Measurements from ENCODE around the gene PELI3. TPM values are rescaled to one million over a fixed set of nuclear protein-coding genes. Genes with fewer than 3 reads are reported as not detected.

PELI3 gene
- polyA plus RNA-seq, 1 donor (not counting 4 experiments of a cell fraction or from before 2014, with no cell fraction given): 2.1 TPM

DNA sequence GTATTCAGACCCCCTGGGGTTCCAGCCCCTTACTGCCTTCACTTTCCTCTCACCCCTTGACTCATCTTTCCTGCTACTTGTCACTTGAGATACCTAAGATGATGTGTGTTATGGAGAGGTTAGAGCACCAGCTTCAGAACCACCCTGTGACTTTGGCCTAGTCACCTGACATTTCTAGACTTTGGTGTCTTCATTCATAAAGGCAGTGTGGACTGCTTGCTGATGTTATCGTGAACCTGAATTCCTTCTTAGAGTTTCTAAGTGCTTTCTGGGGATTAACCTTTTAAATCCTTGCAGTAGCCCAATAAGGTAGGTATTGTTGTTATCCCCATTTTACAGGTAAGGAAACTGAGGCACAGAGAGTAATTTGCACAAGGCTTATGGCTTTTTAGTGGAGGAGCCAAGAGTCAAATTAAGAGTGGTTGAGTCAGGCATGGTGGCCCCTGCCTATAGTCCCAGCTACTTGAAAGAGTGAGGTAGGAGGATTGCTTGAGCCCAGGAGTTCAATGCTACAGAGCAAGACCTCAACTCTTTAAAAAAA, 38.6 kb downstream of the PELI3 start:
- Histone ChIP-seq H3K27me3 (ENCODE audit: control insufficient read depth, extremely low read depth, insufficient read depth, low read length) (no peaks in the 10 kb centered on the region), H3K79me2 (ENCODE audit: control insufficient read depth, insufficient read depth, low read length) (no peaks in the 10 kb centered on the region), H3K27ac (ENCODE audit: control insufficient read depth, insufficient read depth, low read length) (no peak overlapping the region), H3K36me3 (ENCODE audit: control insufficient read depth in 2 of 2, extremely low read depth in 1 of 2, insufficient read depth in 2 of 2, low read length in 2 of 2) (peaks cover 6 to 15% of the 10 kb centered on the region in 2 experiments), H3K9me1 (ENCODE audit: control insufficient read depth, extremely low read depth, insufficient read depth, low read length) (no peaks in the 10 kb centered on the region), H2AFZ (ENCODE audit: control insufficient read depth, low read length) (no peak overlapping the region), H3K4me3 (ENCODE audit: control insufficient read depth in 2 of 3, extremely low read depth in 1 of 3, insufficient read depth in 2 of 3, low read depth in 1 of 3, low read length in 3 of 3) (no peak overlapping the region), H3K9ac (ENCODE audit: control insufficient read depth, extremely low read depth, insufficient read depth, low read length) (no peak overlapping the region), H3K4me2 (ENCODE audit: control insufficient read depth, extremely low read depth, insufficient read depth, low read depth, low read length) (no peak overlapping the region), H3K9me3 (ENCODE audit: control insufficient read depth, low read depth, low read length) (no peaks in the 10 kb centered on the region), H4K20me1 (ENCODE audit: control insufficient read depth, extremely low read depth, insufficient read depth, low read length) (no peaks in the 10 kb centered on the region), H3K4me1 (ENCODE audit: control insufficient read depth, extremely low read depth, insufficient read depth, low read length) (no peaks in the 10 kb centered on the region)
- FAIRE-seq (no peak), DNase-seq (ENCODE audit: low read depth, low spot score) (no peak)
- dilution Hi-C loops (cut with MboI; ENCODE audit: extremely low pct_ligation_motif_present, low sequenced_read_pairs): no loop called here
- TF ChIP-seq EZH2 (IDR thresholded peaks at IDR 0.05; ENCODE audit: low read length): no peak
- TF ChIP-seq, protein P1, sequence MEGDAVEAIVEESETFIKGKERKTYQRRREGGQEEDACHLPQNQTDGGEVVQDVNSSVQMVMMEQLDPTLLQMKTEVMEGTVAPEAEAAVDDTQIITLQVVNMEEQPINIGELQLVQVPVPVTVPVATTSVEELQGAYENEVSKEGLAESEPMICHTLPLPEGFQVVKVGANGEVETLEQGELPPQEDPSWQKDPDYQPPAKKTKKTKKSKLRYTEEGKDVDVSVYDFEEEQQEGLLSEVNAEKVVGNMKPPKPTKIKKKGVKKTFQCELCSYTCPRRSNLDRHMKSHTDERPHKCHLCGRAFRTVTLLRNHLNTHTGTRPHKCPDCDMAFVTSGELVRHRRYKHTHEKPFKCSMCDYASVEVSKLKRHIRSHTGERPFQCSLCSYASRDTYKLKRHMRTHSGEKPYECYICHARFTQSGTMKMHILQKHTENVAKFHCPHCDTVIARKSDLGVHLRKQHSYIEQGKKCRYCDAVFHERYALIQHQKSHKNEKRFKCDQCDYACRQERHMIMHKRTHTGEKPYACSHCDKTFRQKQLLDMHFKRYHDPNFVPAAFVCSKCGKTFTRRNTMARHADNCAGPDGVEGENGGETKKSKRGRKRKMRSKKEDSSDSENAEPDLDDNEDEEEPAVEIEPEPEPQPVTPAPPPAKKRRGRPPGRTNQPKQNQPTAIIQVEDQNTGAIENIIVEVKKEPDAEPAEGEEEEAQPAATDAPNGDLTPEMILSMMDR (optimal IDR thresholded peaks at IDR 0.05 in 1 of 3, IDR thresholded peaks at IDR 0.05 in 1 of 3, conservative IDR thresholded peaks at IDR 0.05 in 1 of 3; ENCODE audit: extremely low read depth in 1 of 3, insufficient read depth in 2 of 3, low read length in 3 of 3): no peak

DNA sequence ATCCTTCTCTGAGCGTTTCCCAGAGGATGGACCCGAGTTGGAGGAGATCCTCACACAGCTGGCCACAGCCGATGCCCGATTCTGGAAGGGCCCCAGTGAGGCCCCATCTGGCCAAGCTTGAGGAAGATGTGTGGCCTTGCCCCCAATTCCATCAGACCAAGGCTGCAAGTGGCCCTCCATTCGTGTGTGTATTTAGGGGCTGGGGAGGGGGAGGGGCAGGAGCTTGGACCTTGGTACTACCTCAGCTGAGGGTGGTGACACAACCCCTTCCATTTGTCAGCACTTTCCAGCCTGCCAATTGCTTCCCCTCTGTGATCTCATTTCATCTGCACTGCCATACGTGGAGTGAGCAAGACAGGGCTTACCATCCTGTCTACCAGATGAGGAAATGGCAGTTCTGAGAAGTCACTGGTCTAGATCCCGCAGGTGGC, 42.4 kb downstream of the PELI3 start:
- no peak overlapping the region for H3K4me2 ChIP-seq (ENCODE audit: control insufficient read depth, extremely low read depth, insufficient read depth, low read depth, low read length)
- DNase-seq (ENCODE audit: low read depth, low spot score) (no peak), FAIRE-seq (no peak)
- H3K9me1 ChIP-seq (ENCODE audit: control insufficient read depth, extremely low read depth, insufficient read depth, low read length): no peaks in the 10 kb centered on the region
- no peak overlapping the region for H2AFZ ChIP-seq (ENCODE audit: control insufficient read depth, low read length)
- H3K27me3 ChIP-seq (ENCODE audit: control insufficient read depth, extremely low read depth, insufficient read depth, low read length): no peaks in the 10 kb centered on the region
- no peak overlapping the region for H3K27ac ChIP-seq (ENCODE audit: control insufficient read depth, insufficient read depth, low read length)
- TF ChIP-seq, protein P1 (optimal IDR thresholded peaks at IDR 0.05 in 1 of 3, IDR thresholded peaks at IDR 0.05 in 1 of 3, conservative IDR thresholded peaks at IDR 0.05 in 1 of 3; ENCODE audit: extremely low read depth in 1 of 3, insufficient read depth in 2 of 3, low read length in 3 of 3): no peak
- no peak for TF ChIP-seq EZH2 (IDR thresholded peaks at IDR 0.05; ENCODE audit: low read length)
- H3K4me1 ChIP-seq (ENCODE audit: control insufficient read depth, extremely low read depth, insufficient read depth, low read length): peaks cover 7% of the 10 kb centered on the region
- H3K36me3 ChIP-seq (ENCODE audit: control insufficient read depth in 2 of 2, extremely low read depth in 1 of 2, insufficient read depth in 2 of 2, low read length in 2 of 2): peaks cover 5 to 15% of the 10 kb centered on the region in 2 experiments
- no peak overlapping the region for H3K9ac ChIP-seq (ENCODE audit: control insufficient read depth, extremely low read depth, insufficient read depth, low read length)
- H3K9me3 ChIP-seq (ENCODE audit: control insufficient read depth, low read depth, low read length): no peaks in the 10 kb centered on the region
- H3K4me3 ChIP-seq (ENCODE audit: control insufficient read depth in 2 of 3, extremely low read depth in 1 of 3, insufficient read depth in 2 of 3, low read depth in 1 of 3, low read length in 3 of 3): no peak overlapping the region
- H3K79me2 ChIP-seq (ENCODE audit: control insufficient read depth, insufficient read depth, low read length): peaks cover 13% of the 10 kb centered on the region
- H4K20me1 ChIP-seq (ENCODE audit: control insufficient read depth, extremely low read depth, insufficient read depth, low read length): no peaks in the 10 kb centered on the region
- dilution Hi-C loops (cut with MboI; ENCODE audit: extremely low pct_ligation_motif_present, low sequenced_read_pairs): no loop called here
